HepG2 (cell line): ENCODE measurements around the gene DIMT1. TPM values are rescaled to one million over a fixed set of nuclear protein-coding genes. Genes with fewer than 3 reads are reported as not detected.

Experiments used
- EP300 ChIP-seq, 3 experiments: sonication (generic) in 1 of 3; formaldehyde crosslinking in 1 of 3; IDR thresholded peaks; 2 replicates each; pipeline versions ENCODE4 v1.5.1 to v1.6.1; 2011 to 2020; ENCODE audit warnings: low read depth in 2 of 3, low read length in 2 of 3, borderline replicate concordance in 1 of 3, improper control_type of control experiment in 1 of 3, mild to moderate bottlenecking in 1 of 3, missing genetic modification reagents in 1 of 3, moderate library complexity in 1 of 3
- GATAD1 ChIP-seq: IDR thresholded peaks from 2 replicates; pipeline ENCODE4 v1.6.1; 2016; ENCODE audit warnings: missing genetic modification reagents, missing compliant biosample characterization
- HNF4A ChIP-seq: sonication (generic); formaldehyde crosslinking; IDR thresholded peaks from 2 replicates; pipeline ENCODE4 v1.4.0; 2020; ENCODE audit warnings: missing genetic modification reagents
- IRF9 ChIP-seq: sonication (generic); formaldehyde crosslinking; IDR thresholded peaks from 2 replicates; pipeline ENCODE4 v1.8.0; 2022; ENCODE audit warnings: missing genetic modification reagents, mild to moderate bottlenecking, borderline replicate concordance
- POLR2AphosphoS2 ChIP-seq: IDR thresholded peaks from 2 replicates; pipeline ENCODE4 v1.6.1; 2011; ENCODE audit warnings: low read depth, low read length, improper control_type of control experiment
- RORA ChIP-seq: sonication (generic); formaldehyde crosslinking; IDR thresholded peaks from 2 replicates; pipeline ENCODE4 v1.5.0; 2020; ENCODE audit warnings: mild to moderate bottlenecking, missing genetic modification reagents, moderate library complexity
- SATB2 ChIP-seq: sonication (generic); formaldehyde crosslinking; IDR thresholded peaks from 2 replicates; pipeline ENCODE4 v1.5.0; 2020; ENCODE audit warnings: missing genetic modification reagents
- STAG1 ChIP-seq: sonication (generic); formaldehyde crosslinking; IDR thresholded peaks from 2 replicates; pipeline ENCODE4 v1.4.0; 2020; ENCODE audit warnings: missing genetic modification reagents
- ZMYM3 ChIP-seq: sonication (generic); formaldehyde crosslinking; IDR thresholded peaks from 2 replicates; pipeline ENCODE4 v1.5.1; 2020; ENCODE audit warnings: mild to moderate bottlenecking, missing genetic modification reagents
- ZNF136 ChIP-seq: sonication (generic); formaldehyde crosslinking; IDR thresholded peaks from 2 replicates; pipeline ENCODE4 v1.8.1; 2022; ENCODE audit warnings: low read depth, mild to moderate bottlenecking, moderate library complexity, missing genetic modification reagents
- ZNF138 ChIP-seq: sonication (generic); formaldehyde crosslinking; IDR thresholded peaks from 2 replicates; pipeline ENCODE4 v1.5.0; 2020; ENCODE audit warnings: mild to moderate bottlenecking, low read depth, missing genetic modification reagents
- ZNF260 ChIP-seq: sonication (generic); formaldehyde crosslinking; IDR thresholded peaks from 2 replicates; pipeline ENCODE4 v1.4.0; 2020; ENCODE audit warnings: missing genetic modification reagents, low read depth, mild to moderate bottlenecking, borderline replicate concordance
- ZNF280B ChIP-seq: sonication (generic); formaldehyde crosslinking; IDR thresholded peaks from 2 replicates; pipeline ENCODE4 v1.5.0; 2020; ENCODE audit warnings: missing genetic modification reagents, mild to moderate bottlenecking, borderline replicate concordance
- ZNF331 ChIP-seq: sonication (generic); formaldehyde crosslinking; IDR thresholded peaks from 2 replicates; pipeline ENCODE4 v1.4.0; 2020; ENCODE audit warnings: missing genetic modification reagents
- ZNF646 ChIP-seq: sonication (generic); formaldehyde crosslinking; IDR thresholded peaks from 2 replicates; pipeline ENCODE4 v1.9.0; 2021; ENCODE audit warnings: mild to moderate bottlenecking, missing genetic modification reagents
- ZNF660 ChIP-seq: sonication (generic); formaldehyde crosslinking; IDR thresholded peaks from 2 replicates; pipeline ENCODE4 v1.5.1; 2020; ENCODE audit warnings: mild to moderate bottlenecking, low read depth, missing genetic modification reagents, borderline replicate concordance
- polyA plus RNA-seq, 8 experiments: library from polyadenylated mRNA; depleted of rRNA in 3 of 8; stranded (reverse) in 7 of 8; unstranded in 1 of 8; fragments of >200 nt; fragmentation: Illumina TruSeq in 4 of 8; extraction: Trizol in 4 of 8; gene quantifications; 2 replicates each; pipeline versions ENCODE4 v1.2.1 to v1.2.3, GENCODE V29; 2011 to 2016; ENCODE audit warnings: low read depth in 4 of 8, missing spikeins in 1 of 8, mixed read lengths in 1 of 8; ENCODE audit not compliant: insufficient read depth in 1 of 8
- total RNA-seq, 5 experiments: library from RNA; depleted of rRNA; stranded (reverse); fragments of >200 nt; fragmentation: Illumina TruSeq; extraction: Trizol; gene quantifications; 2 replicates each; pipeline ENCODE4 v1.2.3, GENCODE V29; 2016; ENCODE audit warnings: low read depth in 1 of 5

The DIMT1 gene
- total and polyA plus RNA-seq, 2 of the 13 experiments (the other 11 are each of a cell fraction or from before 2014, with no cell fraction given): 16.1 to 35.2 TPM

GRCh38 chr5:62412549-62413329 is 9.0 kb upstream of the DIMT1 start, which contains the start of gene IPO11 (continued):
- TF ChIP-seq ZMYM3 (peak; percentile 48; the same call in 1 of the 2 replicates), SATB2 (CRISPR knock-in tag) (no peak), HNF4A (CRISPR knock-in tag) (no peak), IRF9 (peak; percentile 76; the same call in 1 of the 2 replicates), ZNF280B (peak; percentile 86; the same call in 1 of the 2 replicates), ZNF260 (CRISPR knock-in tag) (no peak), STAG1 (no peak), RORA (CRISPR knock-in tag) (no peak), ZNF646 (CRISPR knock-in tag) (no peak), ZNF660 (CRISPR knock-in tag) (no peak), ZNF138 (CRISPR knock-in tag) (no peak), GATAD1 (CRISPR knock-in tag) (peak; percentile 100), POLR2AphosphoS2 (no peak), ZNF136 (CRISPR knock-in tag) (no peak), EP300 (IDR thresholded peaks at IDR 0.05; ENCODE audit: low read depth in 2 of 2, low read length in 2 of 2) (no peak; a peak in 1 of 4 replicates), EP300 (CRISPR knock-in tag; IDR thresholded peaks at IDR 0.05; ENCODE audit: borderline replicate concordance) (no peak), ZNF331 (CRISPR knock-in tag) (peak; percentile 58; the same call in 1 of the 2 replicates)
